Activated T-cell treated with anti-CD3 and anti-CD28 coated beads for 4 hours (primary cell): ENCODE data around the gene POFUT1.
"Not testable (repeated sequence)": the region's sequence is repeated elsewhere in the genome, so short reads cannot be mapped to it uniquely, and the experiment has no call there.

Source experiments
- DNase-seq: peaks from one replicate; pipeline ENCODE4 v3.0.0-alpha.2; 2020

The POFUT1 gene

DNA sequence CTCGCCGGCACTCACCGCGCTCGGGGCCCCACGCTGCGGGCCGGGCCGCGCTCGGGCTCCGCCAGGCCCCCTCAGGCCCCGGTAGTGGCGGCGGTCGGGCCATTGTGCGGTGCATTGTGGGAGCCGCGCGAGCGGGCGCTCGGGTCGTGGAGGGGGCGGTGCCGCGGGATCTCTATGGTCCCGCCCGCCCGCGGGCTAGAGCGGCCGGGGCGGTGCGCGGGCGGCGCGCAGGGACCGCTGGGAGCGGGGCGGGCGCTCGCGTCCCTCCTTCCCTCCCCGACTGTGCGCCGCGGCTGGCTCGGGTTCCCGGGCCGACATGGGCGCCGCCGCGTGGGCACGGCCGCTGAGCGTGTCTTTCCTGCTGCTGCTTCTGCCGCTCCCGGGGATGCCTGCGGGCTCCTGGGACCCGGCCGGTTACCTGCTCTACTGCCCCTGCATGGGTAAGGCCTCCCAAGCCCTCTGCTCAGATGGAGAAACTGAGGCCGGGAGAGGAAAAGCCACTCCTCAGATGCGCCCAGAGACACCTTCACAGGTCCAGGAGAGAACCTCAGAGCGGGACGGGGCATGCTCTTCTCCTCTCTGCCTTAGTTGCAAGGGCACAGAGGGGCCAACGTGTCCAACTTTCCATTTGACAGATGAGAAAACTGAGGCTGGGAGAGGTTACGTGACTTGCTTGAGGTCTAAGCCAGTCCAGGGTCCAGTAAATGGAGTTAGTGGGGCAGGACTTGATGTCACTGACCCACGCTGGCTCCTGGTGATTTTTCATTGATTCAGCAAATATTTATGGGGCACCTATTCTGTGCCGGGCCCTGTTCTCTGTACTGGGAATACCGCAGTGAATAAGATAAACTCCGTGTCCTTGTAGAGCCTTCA is at the start of gene POFUT1, which contains the start of gene PLAGL2:
Gene POFUT1 (plus strand): TSS at position 255 of the 873 bp plus-strand sequence. CDS start 62 bp downstream, at position 317.
Gene PLAGL2 (minus strand): TSS at position 118 of the 873 bp plus-strand sequence. CDS start 5,565 bp downstream, outside the sequence.
- DNase-seq, result peak; percentile 86

DNA sequence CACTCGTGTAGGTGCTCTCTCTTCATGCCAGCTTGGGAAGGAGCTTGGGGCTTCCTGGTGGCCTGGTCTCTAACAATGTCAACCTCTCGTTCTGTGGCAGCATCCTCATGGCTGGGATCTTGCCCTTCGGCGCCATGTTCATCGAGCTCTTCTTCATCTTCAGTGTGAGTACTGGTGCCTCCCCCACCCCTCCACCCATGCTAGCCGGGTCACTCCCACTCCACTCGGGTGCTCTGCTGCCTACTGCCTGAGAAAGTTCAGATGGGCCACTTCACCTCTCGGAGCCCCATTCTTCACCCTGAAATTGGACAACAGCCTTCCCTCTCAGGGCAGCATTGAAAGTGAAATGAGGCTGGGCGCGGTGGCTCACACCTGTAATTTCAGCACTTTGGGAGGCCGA is 49.3 kb upstream of the POFUT1 start:
- DNase-seq, result no peak

DNA sequence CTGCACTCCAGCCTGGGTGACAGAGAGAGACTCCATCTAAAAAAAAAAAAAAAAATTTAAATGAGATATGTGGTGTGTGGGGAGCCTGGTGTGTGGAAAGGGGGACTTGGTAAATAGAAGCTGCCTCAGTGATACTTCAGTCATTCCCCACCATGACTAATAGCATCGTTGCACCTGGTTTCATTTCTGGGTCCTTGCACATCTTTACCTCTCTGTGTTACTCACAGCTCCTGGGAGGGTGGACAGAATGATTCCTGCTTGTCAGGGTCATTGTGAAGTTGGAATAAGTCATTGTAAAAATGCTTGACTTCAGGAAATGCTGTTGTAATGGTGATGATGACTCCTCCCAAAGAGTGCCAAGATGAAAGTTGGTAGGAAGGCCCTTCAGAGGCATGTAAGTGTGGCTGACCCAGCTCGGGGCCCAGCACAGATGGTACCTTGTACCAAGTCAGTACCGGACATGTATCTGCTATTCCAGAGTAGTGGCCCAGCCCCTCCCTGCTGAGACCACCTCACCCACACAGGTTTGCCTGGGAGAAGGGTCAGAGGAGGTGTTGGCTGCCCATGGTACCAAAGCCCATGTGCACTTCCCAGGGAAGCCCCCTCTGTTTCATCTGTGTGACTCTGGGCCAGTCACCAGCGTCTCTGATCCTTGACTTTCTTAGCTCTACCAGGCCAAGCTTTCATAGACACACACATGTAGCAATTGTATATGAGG is 48.6 kb upstream of the POFUT1 start:
- no peak for DNase-seq

DNA sequence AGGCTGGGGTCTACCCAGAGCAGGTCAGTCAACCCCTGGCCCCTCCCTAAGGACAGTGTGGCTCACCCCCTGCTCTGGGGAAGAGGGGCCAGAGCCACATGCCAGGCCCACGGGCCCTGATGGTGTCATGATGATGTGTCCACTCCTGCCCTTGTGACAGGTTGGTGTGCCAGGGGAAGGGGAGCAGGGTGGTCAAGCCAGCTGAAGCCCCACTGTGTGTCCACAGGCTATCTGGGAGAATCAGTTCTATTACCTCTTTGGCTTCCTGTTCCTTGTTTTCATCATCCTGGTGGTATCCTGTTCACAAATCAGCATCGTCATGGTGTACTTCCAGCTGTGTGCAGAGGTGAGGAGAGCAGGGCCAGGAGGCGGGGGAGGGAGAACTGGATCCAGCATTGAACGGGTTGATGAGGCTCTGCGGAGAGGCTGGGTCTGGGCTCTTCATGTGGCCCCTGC is 47.9 kb upstream of the POFUT1 start:
- no peak for DNase-seq

DNA sequence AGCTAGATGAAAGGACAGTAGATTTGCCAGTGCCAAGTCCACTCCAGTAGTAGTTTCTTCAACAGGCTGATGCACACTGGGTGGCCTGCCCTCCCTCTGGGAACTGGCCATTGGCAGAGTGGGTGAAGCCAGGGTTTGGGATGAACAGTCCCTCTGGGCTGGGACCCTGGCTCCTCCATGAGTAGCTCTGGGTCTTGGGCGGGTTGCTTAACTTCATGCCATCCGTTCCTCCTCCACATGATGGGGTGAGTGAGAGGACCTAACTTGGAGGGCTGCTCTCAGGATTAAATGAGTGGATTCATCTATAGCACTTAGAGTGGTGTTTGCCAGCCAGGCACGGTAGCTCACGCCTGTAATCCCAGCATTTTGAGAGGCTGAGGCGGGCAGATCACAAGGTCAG is 47.3 kb upstream of the POFUT1 start:
- DNase-seq, result no peak

DNA sequence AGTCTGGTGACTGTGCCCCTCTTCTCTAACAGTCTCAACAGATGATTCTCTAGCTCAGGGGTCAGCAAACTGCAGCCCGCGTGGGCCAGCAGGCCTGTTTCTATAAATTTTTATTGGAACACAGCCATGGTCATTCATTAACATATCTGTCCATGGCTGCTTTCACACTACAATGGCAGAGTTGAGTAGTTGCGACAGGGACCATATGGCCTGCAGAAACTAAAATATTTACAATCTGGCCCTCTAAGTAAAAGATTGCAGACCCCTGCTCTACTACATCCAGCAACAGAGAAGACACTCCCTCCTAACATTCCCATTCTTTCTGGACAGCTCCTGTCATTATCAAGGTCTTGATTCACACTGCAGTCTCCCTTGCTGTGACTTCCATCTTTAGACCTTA is 45.3 kb upstream of the POFUT1 start:
- no peak for DNase-seq

DNA sequence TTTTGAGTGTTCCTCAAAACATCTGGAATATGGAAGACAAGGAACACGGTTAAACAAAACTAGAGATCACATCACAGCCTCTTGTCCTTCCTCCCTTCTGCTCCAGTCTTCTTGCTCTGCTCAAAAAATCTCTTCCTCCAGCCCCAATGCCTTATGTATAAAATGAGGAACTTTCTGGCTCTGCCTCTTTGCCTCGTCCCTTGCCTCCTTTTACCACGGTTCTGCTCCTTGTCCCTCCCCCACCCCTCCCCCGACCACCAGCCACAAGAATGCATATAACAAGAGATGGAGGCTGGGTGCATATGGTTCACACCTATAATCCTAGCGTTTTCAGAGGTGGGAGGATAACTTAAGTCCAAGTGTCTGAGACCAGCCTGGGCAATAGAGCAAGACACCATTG is 43.7 kb upstream of the POFUT1 start:
- no peak for DNase-seq

DNA sequence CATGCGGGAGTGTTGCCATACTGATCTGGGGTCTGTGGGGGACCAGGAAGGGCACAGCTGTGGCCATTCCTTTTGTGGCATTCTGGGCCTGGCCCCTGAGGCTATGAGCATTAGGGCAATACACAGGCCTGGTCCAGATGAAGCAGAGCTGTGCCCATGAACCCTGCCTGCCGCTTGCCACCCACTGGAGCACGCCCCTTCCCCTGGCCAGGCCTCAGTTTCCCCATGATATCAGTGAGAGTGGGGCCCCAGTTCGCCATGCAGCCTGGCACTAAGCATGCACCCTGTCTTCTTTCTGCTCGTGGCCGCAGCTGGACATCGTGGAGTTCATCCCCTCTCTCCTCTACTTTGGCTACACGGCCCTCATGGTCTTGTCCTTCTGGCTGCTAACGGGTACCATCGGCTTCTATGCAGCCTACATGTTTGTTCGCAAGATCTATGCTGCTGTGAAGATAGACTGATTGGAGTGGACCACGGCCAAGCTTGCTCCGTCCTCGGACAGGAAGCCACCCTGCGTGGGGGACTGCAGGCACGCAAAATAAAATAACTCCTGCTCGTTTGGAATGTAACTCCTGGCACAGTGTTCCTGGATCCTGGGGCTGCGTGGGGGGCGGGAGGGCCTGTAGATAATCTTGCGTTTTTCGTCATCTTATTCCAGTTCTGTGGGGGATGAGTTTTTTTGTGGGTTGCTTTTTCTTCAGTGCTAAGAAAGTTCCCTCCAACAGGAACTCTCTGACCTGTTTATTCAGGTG is 42.5 kb upstream of the POFUT1 start:
- no peak for DNase-seq

DNA sequence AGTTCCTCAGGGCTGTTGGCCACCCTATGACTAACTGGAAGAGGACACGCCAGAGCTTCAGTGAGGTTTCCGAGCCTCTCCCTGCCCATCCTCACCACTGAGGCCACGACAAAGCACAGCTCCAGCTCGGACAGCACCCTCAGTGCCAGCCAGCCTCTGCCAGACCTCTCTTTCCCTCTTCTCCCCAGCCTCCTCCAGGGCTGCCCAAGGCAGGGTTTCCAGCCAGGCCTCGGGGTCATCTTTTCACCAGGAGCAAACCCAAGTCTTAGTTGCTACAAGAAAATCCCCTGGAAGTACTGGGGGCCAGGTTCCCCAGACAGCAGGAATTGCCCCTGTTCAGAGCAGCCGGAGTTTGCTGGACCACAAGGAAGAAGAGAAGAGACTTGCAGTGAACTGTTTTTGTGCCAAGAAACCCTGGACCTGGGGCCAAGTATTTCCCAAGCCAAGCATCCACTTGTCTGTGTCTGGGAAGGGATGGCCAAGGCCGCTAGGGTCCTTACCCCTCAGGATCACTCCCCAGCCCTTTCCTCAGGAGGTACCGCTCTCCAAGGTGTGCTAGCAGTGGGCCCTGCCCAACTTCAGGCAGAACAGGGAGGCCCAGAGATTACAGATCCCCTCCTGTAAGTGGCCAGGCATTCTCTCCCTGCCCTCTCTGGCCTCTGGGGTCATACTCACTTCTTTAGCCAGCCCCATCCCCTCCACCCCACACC is 41.7 kb upstream of the POFUT1 start:
- no peak for DNase-seq

DNA sequence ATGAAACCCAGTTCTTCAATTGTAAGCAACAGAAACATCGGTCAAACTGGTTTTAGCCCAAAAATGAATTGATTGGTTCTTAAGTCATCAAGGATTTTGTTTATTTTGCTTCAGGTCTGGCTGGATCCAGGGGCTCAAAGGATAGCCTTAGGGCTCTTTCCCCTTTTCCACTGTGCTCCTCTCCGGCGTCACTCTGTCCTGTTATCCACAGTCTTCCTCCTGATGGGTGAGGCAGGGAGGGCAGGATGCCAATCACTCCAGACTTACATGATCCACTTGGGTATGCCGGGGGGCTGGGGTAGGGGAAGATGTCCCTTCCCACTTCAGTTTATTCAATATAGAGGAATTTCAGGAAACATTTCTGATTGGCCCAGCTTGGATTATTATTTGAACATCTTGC is 40.1 kb upstream of the POFUT1 start:
- no peak for DNase-seq

DNA sequence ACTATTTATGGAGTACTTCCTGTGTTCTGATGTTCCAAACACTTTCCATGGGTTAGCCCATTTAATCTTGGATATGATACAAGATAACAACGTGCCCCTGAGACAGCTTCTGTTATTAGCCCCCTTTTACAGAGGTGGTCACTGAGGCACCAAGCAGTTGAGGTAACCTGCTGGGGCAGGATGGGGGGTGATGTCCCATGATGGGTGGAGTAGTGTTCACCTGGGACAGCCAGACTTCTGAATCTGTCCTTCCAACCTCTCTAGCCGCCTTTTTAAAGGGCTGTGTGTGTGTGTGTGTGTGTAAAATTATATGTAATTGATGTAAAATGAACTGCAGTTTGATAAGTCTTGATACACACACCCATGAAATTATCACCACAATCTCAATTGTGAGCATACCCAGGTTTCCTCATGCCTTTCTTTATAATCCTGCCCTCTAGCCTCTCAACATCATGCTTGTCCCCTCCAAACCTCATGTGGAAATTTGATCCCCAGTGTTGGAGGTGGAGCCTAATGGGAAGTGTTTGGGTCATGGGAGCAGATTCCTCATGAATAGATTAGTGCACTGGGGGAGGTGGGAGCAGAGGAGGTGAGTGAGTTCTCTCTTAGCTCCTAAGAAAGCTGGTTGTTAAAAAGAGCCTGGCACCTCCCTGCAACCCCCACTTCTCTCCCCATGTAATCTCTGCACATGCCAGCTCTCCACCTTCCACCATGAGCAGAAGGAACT is 39.3 kb upstream of the POFUT1 start:
- no peak for DNase-seq

DNA sequence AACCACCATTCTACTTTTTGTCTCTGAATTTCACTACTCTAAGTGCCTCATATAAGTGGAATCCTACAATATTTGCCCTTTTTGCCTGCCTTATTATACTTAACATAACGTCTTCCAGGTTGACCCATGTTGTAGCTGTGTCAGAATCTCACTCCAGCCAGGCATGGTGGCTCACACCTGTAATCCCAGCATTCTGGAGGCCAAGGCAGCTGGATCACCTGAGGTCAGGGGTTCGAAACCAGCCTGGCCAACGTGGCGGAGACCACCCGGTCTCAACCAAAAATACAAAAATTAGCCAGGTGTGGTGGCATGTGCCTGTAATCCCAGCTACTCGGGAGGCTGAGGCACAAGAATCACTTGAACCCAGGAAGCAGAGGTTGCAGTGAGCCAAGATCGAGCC is 30.0 kb upstream of the POFUT1 start:
- not testable (repeated sequence) for DNase-seq

DNA sequence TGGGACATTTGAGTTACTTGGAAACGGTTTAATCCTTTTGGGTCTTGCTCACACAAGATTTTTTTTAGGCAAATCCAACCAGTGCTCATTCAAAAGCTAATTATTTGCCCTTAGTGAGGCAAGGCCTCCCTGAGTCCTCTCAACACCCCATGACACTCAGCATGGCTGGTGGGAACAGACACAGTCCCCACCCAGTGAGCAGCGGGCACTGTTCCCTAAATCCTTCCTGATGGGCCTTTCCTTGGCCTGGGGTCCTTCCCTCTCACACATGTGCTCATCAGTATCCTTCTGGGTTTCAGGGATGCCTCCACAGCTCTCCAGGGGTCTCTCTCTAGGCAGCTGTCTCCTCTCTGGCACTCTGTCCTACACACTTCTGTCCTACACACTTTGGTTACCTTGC is 28.2 kb upstream of the POFUT1 start:
- DNase-seq, result no peak

DNA sequence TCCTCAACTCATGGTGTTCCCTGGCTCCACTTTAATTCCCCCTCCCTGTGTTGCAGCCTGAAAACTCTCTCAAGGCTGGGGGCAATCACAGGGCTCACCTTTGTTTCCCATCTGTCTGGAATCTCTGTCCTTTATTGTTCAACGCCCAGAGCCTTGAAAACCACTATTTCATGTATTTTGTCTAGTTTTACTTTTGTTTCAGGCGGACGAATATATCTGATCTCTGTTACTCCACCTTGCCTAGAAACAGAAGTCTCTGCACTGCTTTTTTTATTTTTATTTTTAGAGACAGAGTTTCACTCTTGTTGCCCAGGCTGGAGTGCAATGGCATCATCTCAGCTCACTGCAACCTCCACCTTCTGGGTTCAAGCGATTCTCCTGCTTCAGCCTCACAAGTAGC is 27.7 kb upstream of the POFUT1 start:
- no peak for DNase-seq

DNA sequence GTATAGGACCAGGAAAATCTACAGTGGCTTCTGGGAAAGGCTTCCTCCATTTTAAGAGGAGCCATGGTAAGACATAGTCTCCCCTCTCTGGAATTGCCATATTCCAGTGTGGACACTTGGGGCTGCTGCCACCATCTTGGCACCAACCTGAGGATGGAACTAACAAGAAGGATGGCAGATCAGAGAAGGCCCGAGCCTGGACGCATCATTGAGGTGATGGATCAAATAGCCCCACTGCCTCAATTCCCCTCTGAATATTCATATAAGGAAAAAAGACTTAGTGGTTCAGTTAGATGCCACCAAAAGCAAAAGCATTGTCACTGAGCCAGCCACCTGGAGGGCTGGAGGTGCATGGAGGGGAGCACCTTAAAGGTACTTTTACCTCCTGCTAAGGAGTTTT is 26.1 kb upstream of the POFUT1 start:
- no peak for DNase-seq

DNA sequence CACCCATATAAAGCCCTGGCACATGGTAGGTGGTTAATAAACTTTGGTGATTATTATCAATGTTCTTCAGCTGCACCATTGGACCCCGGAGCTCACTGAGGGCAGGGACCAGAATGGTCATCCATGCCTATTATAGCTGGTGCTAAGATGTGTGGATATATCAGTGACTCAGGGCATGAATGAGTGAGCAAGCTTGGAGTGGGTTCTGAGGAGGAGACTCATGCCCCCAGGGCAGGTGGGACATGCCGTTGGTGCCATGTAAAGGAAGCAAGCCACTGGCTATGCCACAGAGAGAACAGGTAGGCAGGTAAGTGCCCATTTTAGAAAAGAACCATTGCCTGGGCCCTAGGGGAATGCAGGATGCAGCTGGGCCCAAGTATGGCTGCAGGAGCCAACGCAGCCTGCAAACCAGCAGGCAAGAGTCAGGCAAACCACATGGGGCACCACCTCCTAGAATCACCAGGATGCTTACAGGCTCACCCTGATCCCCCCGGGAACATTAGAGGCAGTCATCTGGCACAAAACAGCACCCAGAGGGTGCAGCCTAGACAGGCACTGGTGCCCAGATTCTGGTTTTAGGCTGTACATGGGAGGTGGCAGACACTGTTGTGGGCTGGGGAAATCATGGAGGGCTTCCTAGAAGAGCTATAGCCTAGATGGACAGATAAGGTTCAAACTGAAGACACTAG is 23.6 kb upstream of the POFUT1 start:
- DNase-seq, result no peak

DNA sequence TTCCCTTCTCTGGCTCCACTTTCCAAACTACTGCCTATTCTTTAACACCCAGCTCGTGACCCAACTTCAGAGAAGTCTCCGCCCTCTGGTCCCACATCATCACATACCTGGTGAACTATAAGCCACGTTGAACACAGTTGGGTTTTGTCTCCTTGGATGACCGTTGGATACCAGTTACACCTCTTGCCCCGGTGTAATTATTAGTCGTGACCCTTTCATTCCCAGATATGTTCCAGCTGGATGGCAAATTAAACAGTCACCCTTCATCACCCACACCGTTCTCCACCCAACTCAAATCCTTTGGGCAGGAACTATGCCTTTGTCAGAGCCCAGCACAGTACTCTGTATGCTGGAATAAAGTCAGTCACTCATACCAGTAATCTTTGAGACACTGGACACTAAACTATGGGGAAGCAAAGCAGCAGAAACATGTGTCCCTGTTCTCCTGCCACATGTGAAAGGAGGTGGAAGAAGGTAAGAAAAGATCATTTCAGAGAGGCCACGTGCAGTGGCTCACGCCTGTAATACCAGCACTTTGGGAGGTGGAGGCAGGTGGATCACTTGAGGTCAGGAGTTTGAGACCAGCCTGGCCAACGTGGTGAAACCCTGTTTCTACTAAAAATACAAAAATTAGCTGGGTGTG is 22.6 kb upstream of the POFUT1 start:
- DNase-seq, result no peak

DNA sequence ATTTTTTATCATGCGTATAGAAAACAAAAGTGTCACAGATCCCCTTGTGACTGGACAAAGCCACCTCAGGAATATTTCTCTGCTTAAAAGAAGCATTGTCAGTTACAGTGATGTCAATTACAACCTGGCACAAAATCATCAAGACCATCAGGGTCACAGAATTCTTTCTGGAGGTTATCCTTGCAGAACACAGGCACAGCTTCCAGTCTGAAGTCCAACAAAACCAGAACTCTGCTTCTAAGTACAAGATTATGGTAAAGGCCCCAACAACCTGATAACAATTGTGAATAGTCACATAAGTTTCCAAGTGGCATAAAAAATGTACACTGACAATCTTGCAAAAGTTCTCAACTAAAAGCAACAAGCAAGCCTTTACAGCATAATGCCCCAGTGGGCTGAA is 21.2 kb upstream of the POFUT1 start:
- DNase-seq, result no peak

DNA sequence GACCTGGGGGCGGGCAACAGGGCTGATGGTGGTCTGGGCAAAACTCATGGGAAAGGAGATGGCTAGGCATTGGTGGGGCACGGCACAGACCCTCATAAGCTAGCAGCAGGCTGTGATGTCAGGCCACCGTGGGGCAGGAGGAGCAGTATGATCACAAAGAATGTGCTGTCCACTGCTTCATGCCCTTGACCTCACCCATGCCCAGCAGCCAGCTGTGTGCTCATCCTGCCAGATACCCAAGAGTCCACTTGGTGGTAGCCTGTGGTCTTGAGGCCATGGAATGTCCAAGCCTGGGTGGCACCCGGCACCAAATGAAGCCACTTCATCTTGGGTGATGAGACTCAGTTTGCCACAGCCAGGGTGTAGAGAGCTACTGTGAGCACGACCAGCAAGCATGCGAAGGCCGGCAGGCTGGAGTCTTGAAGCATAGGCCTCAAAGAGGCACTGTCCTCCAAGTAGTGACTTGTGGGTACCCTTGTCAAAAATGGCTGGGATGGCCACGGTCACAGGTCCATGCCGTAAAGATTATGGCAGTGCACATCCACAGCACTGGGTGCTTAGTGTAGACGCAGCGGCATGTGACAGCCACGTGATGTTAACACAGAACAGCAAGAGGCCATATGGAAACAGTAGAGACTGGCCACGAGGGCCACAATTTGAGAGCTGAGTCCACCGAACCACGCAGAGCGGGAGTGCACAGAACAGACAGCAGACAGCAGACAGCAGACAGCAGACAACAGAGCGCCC is 19.1 kb upstream of the POFUT1 start:
- DNase-seq, result no peak

DNA sequence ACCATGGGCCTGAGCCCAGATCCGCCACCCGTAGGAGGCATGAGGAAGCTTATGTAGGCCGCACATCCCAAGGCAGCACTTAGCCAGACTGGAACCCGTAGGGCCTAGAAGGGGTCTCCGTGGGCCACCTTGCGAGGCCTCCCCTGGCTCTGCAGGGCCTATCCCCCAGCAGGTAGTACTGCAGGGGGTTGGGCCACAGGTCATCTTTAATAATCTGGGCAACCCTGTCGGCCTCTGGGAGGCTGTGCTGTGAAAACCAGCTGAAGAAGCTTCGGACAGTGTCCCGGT is 18.6 kb upstream of the POFUT1 start:
- DNase-seq, result no peak
